Neutrophil (primary cell): ENCODE measurements around the gene NISCH.
A peak's percentile ranks its signal among the peaks of the same experiment; 100 is the strongest.

Experiments
- H3K27ac ChIP-seq: fragments of 200-600 bp; sonication (generic); 2 replicates; pipeline ENCODE4 v1.5.1; 2016; ENCODE audit warnings: mild to moderate bottlenecking, moderate library complexity
- H3K27me3 ChIP-seq: fragments of 200-600 bp; sonication (generic); 2 replicates; pipeline ENCODE4 v1.6.0; 2016; ENCODE audit warnings: mild to moderate bottlenecking
- H3K36me3 ChIP-seq: fragments of 200-600 bp; sonication (generic); 2 replicates; pipeline ENCODE4 v1.5.1; 2017
- H3K4me1 ChIP-seq, 2 experiments: fragments of 200-600 bp in 1 of 2; sonication (generic) in 1 of 2; 1 replicate in 1 of 2; 2 replicates in 1 of 2; pipeline versions ENCODE4 v1.5.1 to v1.6.1; 2013 to 2016; ENCODE audit warnings: low read depth in 1 of 2, low read length in 1 of 2, mild to moderate bottlenecking in 1 of 2, moderate library complexity in 1 of 2; ENCODE audit not compliant: control insufficient read depth in 1 of 2, insufficient read depth in 1 of 2
- H3K4me3 ChIP-seq, 2 experiments: fragments of 200-600 bp in 1 of 2; sonication (generic) in 1 of 2; 1 replicate in 1 of 2; 2 replicates in 1 of 2; pipeline ENCODE4 v1.5.1; 2013 to 2016; ENCODE audit warnings: low read depth in 1 of 2, low read length in 1 of 2, mild to moderate bottlenecking in 1 of 2, moderate library complexity in 1 of 2
- H3K9me3 ChIP-seq: fragments of 200-600 bp; sonication (generic); 2 replicates; pipeline ENCODE4 v1.5.1; 2016
- TF ChIP-seq, protein P1 (sequence below): fragments of 200-600 bp; sonication (generic); IDR thresholded peaks from 2 replicates; pipeline ENCODE4 v1.5.1; 2016; ENCODE audit warnings: antibody characterized with exemption

NISCH gene

GRCh38 chr3:52469001-52469400 lies 13.6 kb downstream of the NISCH start:
- Histone ChIP-seq H3K4me1 (no peaks in the 10 kb centered on the region), H3K27ac (no peak overlapping the region), H3K9me3 (no peaks in the 10 kb centered on the region), H3K27me3 (no peaks in the 10 kb centered on the region), H3K36me3 (peaks cover 45% of the 10 kb centered on the region), H3K4me3 (no peak overlapping the region)
- TF ChIP-seq, protein P1, sequence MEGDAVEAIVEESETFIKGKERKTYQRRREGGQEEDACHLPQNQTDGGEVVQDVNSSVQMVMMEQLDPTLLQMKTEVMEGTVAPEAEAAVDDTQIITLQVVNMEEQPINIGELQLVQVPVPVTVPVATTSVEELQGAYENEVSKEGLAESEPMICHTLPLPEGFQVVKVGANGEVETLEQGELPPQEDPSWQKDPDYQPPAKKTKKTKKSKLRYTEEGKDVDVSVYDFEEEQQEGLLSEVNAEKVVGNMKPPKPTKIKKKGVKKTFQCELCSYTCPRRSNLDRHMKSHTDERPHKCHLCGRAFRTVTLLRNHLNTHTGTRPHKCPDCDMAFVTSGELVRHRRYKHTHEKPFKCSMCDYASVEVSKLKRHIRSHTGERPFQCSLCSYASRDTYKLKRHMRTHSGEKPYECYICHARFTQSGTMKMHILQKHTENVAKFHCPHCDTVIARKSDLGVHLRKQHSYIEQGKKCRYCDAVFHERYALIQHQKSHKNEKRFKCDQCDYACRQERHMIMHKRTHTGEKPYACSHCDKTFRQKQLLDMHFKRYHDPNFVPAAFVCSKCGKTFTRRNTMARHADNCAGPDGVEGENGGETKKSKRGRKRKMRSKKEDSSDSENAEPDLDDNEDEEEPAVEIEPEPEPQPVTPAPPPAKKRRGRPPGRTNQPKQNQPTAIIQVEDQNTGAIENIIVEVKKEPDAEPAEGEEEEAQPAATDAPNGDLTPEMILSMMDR = no peak

DNA sequence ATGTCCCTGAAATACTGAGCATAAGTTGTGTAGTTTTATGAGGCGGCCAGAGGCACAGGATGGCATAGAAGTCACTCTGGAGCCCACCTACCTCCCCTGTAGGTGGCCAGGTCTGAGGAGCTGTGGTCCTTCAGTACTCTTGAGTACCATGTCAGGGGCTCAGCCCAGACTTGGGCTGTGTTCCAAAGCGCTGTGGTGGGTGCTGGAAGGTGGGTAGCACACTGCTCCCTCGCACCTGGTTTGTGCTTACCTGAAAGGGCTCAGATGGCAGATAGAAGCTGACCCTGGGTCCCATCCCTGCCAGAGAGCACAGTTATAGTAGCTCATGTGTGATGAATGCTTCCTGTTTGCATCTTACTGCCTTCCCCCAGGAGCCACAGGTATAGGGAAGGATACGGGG lies 15.5 kb downstream of the NISCH start:
- Histone ChIP-seq H3K4me3 (no peak overlapping the region), H3K4me1 (peaks cover 1 to 2% of the 10 kb centered on the region in 2 experiments), H3K36me3 (peaks cover 56% of the 10 kb centered on the region), H3K27ac (no peak overlapping the region), H3K9me3 (no peaks in the 10 kb centered on the region), H3K27me3 (no peaks in the 10 kb centered on the region)
- TF ChIP-seq, protein P1 = no peak

GRCh38 chr3:52471371-52472238 lies 16.2 kb downstream of the NISCH start:
- Histone ChIP-seq H3K27ac (no peak overlapping the region), H3K9me3 (no peaks in the 10 kb centered on the region), H3K27me3 (no peaks in the 10 kb centered on the region), H3K4me1 (peaks cover 3 to 4% of the 10 kb centered on the region in 2 experiments), H3K4me3 (no peak overlapping the region), H3K36me3 (peaks cover 62% of the 10 kb centered on the region)
- TF ChIP-seq, protein P1 = peak; percentile 37

- no peak overlapping the region for H3K4me3 ChIP-seq
- no peak overlapping the region for H3K27ac ChIP-seq
- H3K9me3 ChIP-seq = no peaks in the 10 kb centered on the region
- TF ChIP-seq, protein P1 = no peak
- H3K27me3 ChIP-seq = no peaks in the 10 kb centered on the region
- peaks cover 71% of the 10 kb centered on the region for H3K36me3 ChIP-seq
- H3K4me1 ChIP-seq = peaks cover 3 to 4% of the 10 kb centered on the region in 2 experiments
Observed at GRCh38 chr3:52472239-52473000, 17.0 kb downstream of the NISCH start.

DNA sequence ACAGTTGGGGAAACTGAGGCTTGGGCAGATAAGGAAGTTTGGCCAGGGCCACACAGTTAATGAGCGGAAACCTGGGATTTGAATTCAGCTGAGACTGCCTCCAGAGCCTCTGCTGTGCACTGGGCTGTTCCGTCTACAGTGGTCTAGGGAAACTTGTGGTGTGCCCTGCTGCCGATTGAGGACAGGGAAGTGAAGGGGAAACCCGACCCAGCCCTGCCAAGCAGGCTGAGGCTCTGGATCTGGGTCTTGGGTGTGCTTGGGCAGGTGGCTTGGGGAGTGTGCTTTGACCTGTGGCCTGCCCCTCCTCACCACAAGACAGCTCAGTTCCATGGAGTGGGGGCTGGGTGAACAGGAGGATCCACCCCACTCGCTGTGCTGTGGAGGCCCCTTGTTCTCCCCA lies 17.6 kb downstream of the NISCH start:
- H3K4me3 ChIP-seq = no peak overlapping the region
- H3K27ac ChIP-seq = no peak overlapping the region
- H3K4me1 ChIP-seq = peaks cover 3 to 4% of the 10 kb centered on the region in 2 experiments
- no peaks in the 10 kb centered on the region for H3K9me3 ChIP-seq
- peaks cover 77% of the 10 kb centered on the region for H3K36me3 ChIP-seq
- no peaks in the 10 kb centered on the region for H3K27me3 ChIP-seq
- TF ChIP-seq, protein P1 = no peak
